Psoas muscle (tissue), 8 donors: ENCODE results near the gene CNKSR2. TPM values are rescaled to one million over a fixed set of nuclear protein-coding genes. Genes with fewer than 3 reads are reported as not detected.

Source experiments
- ATAC-seq, 4 donors: fragments of 200-7000 bp; cut with Tn5 transposase; one replicate each; pipeline ENCODE4 v1.9.1; 2020; ENCODE audit warnings: moderate library complexity in 3 of 4, mild to moderate bottlenecking in 2 of 4
- DNase-seq, 2 donors: peaks; one replicate each; pipeline ENCODE4 v3.0.0-alpha.2; 2020
- H3K27ac ChIP-seq: fragments of 200-600 bp; one replicate; pipeline ENCODE4 v1.8.0; 2022
- H3K27me3 ChIP-seq, 3 donors: fragments of 200-600 bp in 1 of 3; one replicate each; pipeline versions ENCODE4 v1.6.1 to v1.8.0; 2013 to 2022; ENCODE audit warnings: low read length in 2 of 3, mild to moderate bottlenecking in 2 of 3, moderate library complexity in 1 of 3; ENCODE audit not compliant: insufficient read depth in 3 of 3
- H3K36me3 ChIP-seq, 2 donors: fragments of 200-600 bp in 1 of 2; one replicate each; pipeline versions ENCODE4 v1.6.1 to v1.8.0; 2013 to 2022; ENCODE audit warnings: low read depth in 1 of 2, mild to moderate bottlenecking in 1 of 2, moderate library complexity in 1 of 2; ENCODE audit not compliant: insufficient read depth in 1 of 2
- H3K4me1 ChIP-seq: fragments of 200-600 bp; one replicate; pipeline ENCODE4 v1.8.0; 2022
- H3K4me3 ChIP-seq: fragments of 200-600 bp; one replicate; pipeline ENCODE4 v1.8.0; 2022; ENCODE audit warnings: mild to moderate bottlenecking
- H3K9me3 ChIP-seq: fragments of 200-600 bp; one replicate; pipeline ENCODE4 v1.8.0; 2022
- CTCF ChIP-seq: fragments of 200-600 bp; IDR thresholded peaks from one replicate; pipeline ENCODE4 v1.8.0; 2022; ENCODE audit warnings: antibody characterized with exemption
- WGBS, 3 donors: extraction: QIAGEN DNeasy Blood & Tissue Kit; methylation state at CpG; one replicate each; pipeline versions ENCODE4 v1.1.6 to v1.1.7; 2013; 5-methylcytosine and 5-hydroxymethylcytosine counted together
- intact Hi-C, 2 donors: fragments of 100-400 bp; cut with DNase I; formaldehyde crosslinking; loops; one replicate each; pipeline versions ENCODE4 v1.11.0 to v1.14.2; 2022
- polyA plus RNA-seq, 3 donors: library from polyadenylated mRNA; stranded (reverse); fragments of 200-250 nt; gene quantifications; one replicate each; pipeline ENCODE4 v1.2.3, GENCODE V29; 2013
- total RNA-seq, 4 donors: library from RNA; stranded (reverse); fragmentation: NEBNext Ultra II Directional in 2 of 4; extraction: Animal tissue kit (Norgen Biotek cat#: 25700) in 2 of 4; gene quantifications; one replicate each; pipeline versions ENCODE4 v1.2.1 to v1.2.4, GENCODE V29; 2021 to 2023
- donor health status: healthy with polysubstance abuse.
- donor health status: DM: no; HTN: no; CAD: no; lungs with moderate emphysema.
- donor health status: Bipolar disorder and iron deficiency.
- donor health status: healthy.
- donor health status: DM: yes; HTN: yes; CAD: no.
- donor health status: DM: no; HTN: no; CAD: no.
- donor health status: DM: no; HTN: no; CAD: no.
- donor health status: DM: yes; HTN: yes; CAD: no.

CNKSR2 gene
- total and polyA plus RNA-seq, 7 donors = 0.10 to 0.36 (median 0.16) TPM

GRCh38 chrX:21373001-21373400 lies 1.2 kb upstream of the CNKSR2 start:
- no peak for TF ChIP-seq CTCF
- no peaks in the 10 kb centered on the region for H3K36me3 ChIP-seq
- H3K4me3 ChIP-seq = no peak overlapping the region
- H3K9me3 ChIP-seq = no peaks in the 10 kb centered on the region
- no peak for ATAC-seq
- H3K27me3 ChIP-seq = peaks cover 0 to 44% (median 4%) of the 10 kb centered on the region in 3 donors
- H3K4me1 ChIP-seq = no peaks in the 10 kb centered on the region
- intact Hi-C loops = no loop called here
- 39 to 47% (median 44%) methylated on average over 7 of the region's 7 CpGs for WGBS, 3 donors
- no peak overlapping the region for H3K27ac ChIP-seq
- no peak for DNase-seq

GRCh38 chrX:21373637-21374162 lies 518 bp upstream of the CNKSR2 start:
- TF ChIP-seq CTCF = no peak
- H3K36me3 ChIP-seq = no peaks in the 10 kb centered on the region
- no peak overlapping the region for H3K27ac ChIP-seq
- no peaks in the 10 kb centered on the region for H3K9me3 ChIP-seq
- DNase-seq (no peak), ATAC-seq (peak in 1 of 4 donors; percentile 59)
- peaks cover 0 to 44% (median 4%) of the 10 kb centered on the region in 3 donors for H3K27me3 ChIP-seq
- H3K4me1 ChIP-seq = no peaks in the 10 kb centered on the region
- H3K4me3 ChIP-seq = peak overlapping the region; percentile 66
- intact Hi-C loops = no loop called here
- whole genome bisulfite sequencing, 3 donors = 2 to 36% (median 2%) methylated on average over 12 to 50 of the region's 50 CpGs

- intact Hi-C loops = no loop called here
Observed at GRCh38 chrX:21374994-21375707, 933 bp downstream of the CNKSR2 start.

GRCh38 chrX:21375708-21376009 lies 1.4 kb downstream of the CNKSR2 start:
- 12 to 20% (median 16%) methylated on average over 5 of the region's 5 CpGs for WGBS, 3 donors
- DNase-seq = no peak
- no peak overlapping the region for H3K27ac ChIP-seq
- H3K36me3 ChIP-seq = no peaks in the 10 kb centered on the region
- intact Hi-C loops = no loop called here
- no peak for TF ChIP-seq CTCF
- H3K27me3 ChIP-seq = peaks cover 0 to 46% (median 4%) of the 10 kb centered on the region in 3 donors
- no peaks in the 10 kb centered on the region for H3K4me1 ChIP-seq
- no peak for ATAC-seq
- H3K9me3 ChIP-seq = no peaks in the 10 kb centered on the region
- no peak overlapping the region for H3K4me3 ChIP-seq

More at GRCh38 chrX:21374994-21375707, 933 bp downstream of the CNKSR2 start:
- TF ChIP-seq CTCF = no peak
- WGBS, 3 donors = 1 to 33% (median 2%) methylated on average over 28 to 45 of the region's 46 CpGs
- no peaks in the 10 kb centered on the region for H3K4me1 ChIP-seq
- H3K36me3 ChIP-seq = no peaks in the 10 kb centered on the region
- ATAC-seq (no peak), DNase-seq (peak in 1 of 2 donors; percentile 47)
- peak overlapping the region; percentile 66 for H3K4me3 ChIP-seq
- no peaks in the 10 kb centered on the region for H3K9me3 ChIP-seq
- H3K27me3 ChIP-seq = peaks cover 0 to 44% (median 4%) of the 10 kb centered on the region in 3 donors
- no peak overlapping the region for H3K27ac ChIP-seq
